H9 (cell line): ENCODE results near the gene SLC14A1. TPM values are rescaled to one million over a fixed set of nuclear protein-coding genes. Genes with fewer than 3 reads are reported as not detected.

Experiments
- DNase-seq: peaks from one replicate; pipeline ENCODE4 v3.0.0-alpha.2; 2017
- H2AFZ ChIP-seq: one replicate; pipeline ENCODE4 v1.6.1; 2013; ENCODE audit warnings: mild to moderate bottlenecking, low read length, control low read depth, moderate library complexity
- H2AK5ac ChIP-seq: 2 replicates; pipeline ENCODE4 v1.6.1; 2013; ENCODE audit warnings: low read length, control low read depth, mixed read lengths; ENCODE audit not compliant: insufficient read length
- H2BK120ac ChIP-seq: one replicate; pipeline ENCODE4 v1.6.1; 2013; ENCODE audit warnings: low read depth, mild to moderate bottlenecking, low read length, control low read depth, inconsistent platforms; ENCODE audit not compliant: poor library complexity, severe bottlenecking
- H2BK12ac ChIP-seq: 2 replicates; pipeline ENCODE4 v1.6.1; 2013; ENCODE audit warnings: low read length, control low read depth, mixed read lengths, low read depth; ENCODE audit not compliant: insufficient read length
- H2BK15ac ChIP-seq: 2 replicates; pipeline ENCODE4 v1.6.1; 2013; ENCODE audit warnings: low read depth, low read length, control low read depth
- H2BK20ac ChIP-seq: one replicate; pipeline ENCODE4 v1.6.1; 2013; ENCODE audit warnings: low read depth, mild to moderate bottlenecking, low read length, control low read depth, inconsistent platforms; ENCODE audit not compliant: poor library complexity, severe bottlenecking
- H2BK5ac ChIP-seq: 2 replicates; pipeline ENCODE4 v1.6.1; 2013; ENCODE audit warnings: low read length, control low read depth, mixed read lengths; ENCODE audit not compliant: insufficient read length
- H3K14ac ChIP-seq: 2 replicates; pipeline ENCODE4 v1.6.1; 2013; ENCODE audit warnings: low read length, control low read depth; ENCODE audit not compliant: insufficient read depth
- H3K18ac ChIP-seq: 2 replicates; pipeline ENCODE4 v1.6.1; 2013; ENCODE audit warnings: low read depth, mild to moderate bottlenecking, mixed read lengths, low read length, control low read depth; ENCODE audit not compliant: insufficient read length
- H3K23ac ChIP-seq: 2 replicates; pipeline ENCODE4 v1.6.1; 2013; ENCODE audit warnings: low read length, control low read depth, mixed read lengths, low read depth; ENCODE audit not compliant: insufficient read length
- H3K23me2 ChIP-seq: 2 replicates; pipeline ENCODE4 v1.6.1; 2013; ENCODE audit warnings: low read depth, mild to moderate bottlenecking, mixed read lengths, low read length, control low read depth; ENCODE audit not compliant: insufficient read length, poor library complexity, severe bottlenecking
- H3K27ac ChIP-seq: 2 replicates; pipeline ENCODE4 v1.5.1; 2013; ENCODE audit warnings: low read length, control low read depth, mixed read lengths, low read depth; ENCODE audit not compliant: insufficient read length
- H3K27me3 ChIP-seq: 2 replicates; pipeline ENCODE4 v1.6.1; 2013; ENCODE audit warnings: low read length, control low read depth, inconsistent platforms; ENCODE audit not compliant: insufficient read depth
- H3K4ac ChIP-seq: 2 replicates; pipeline ENCODE4 v1.6.1; 2013; ENCODE audit warnings: low read depth, mild to moderate bottlenecking, control low read depth, inconsistent platforms, low read length, moderate library complexity
- H3K4me1 ChIP-seq: 2 replicates; pipeline ENCODE4 v1.6.1; 2013; ENCODE audit warnings: low read length, control low read depth, inconsistent platforms; ENCODE audit not compliant: insufficient read depth
- H3K4me2 ChIP-seq: 2 replicates; pipeline ENCODE4 v1.6.1; 2013; ENCODE audit warnings: low read length, control low read depth, mixed read lengths; ENCODE audit not compliant: insufficient read length, insufficient read depth
- H3K56ac ChIP-seq: 2 replicates; pipeline ENCODE4 v1.6.1; 2013; ENCODE audit warnings: low read depth, mild to moderate bottlenecking, mixed read lengths, low read length, control low read depth; ENCODE audit not compliant: insufficient read length
- H3K79me1 ChIP-seq: 2 replicates; pipeline ENCODE4 v1.6.1; 2013; ENCODE audit warnings: low read depth, mild to moderate bottlenecking, moderate library complexity, low read length, control low read depth, inconsistent platforms; ENCODE audit not compliant: insufficient read depth, poor library complexity, severe bottlenecking
- H3K79me2 ChIP-seq: 2 replicates; pipeline ENCODE4 v1.6.1; 2013; ENCODE audit warnings: low read length, control low read depth, inconsistent platforms; ENCODE audit not compliant: insufficient read depth
- H3K9ac ChIP-seq: 2 replicates; pipeline ENCODE4 v1.6.1; 2013; ENCODE audit warnings: low read length, control low read depth, mixed read lengths; ENCODE audit not compliant: insufficient read length; ENCODE audit errors: extremely low read depth
- H3K9me3 ChIP-seq: one replicate; pipeline ENCODE4 v1.6.1; 2013; ENCODE audit warnings: low read depth, low read length, inconsistent platforms; ENCODE audit not compliant: control insufficient read depth
- H3T11ph ChIP-seq: one replicate; pipeline ENCODE4 v1.6.1; 2013; ENCODE audit warnings: mild to moderate bottlenecking, low read length, control low read depth, inconsistent platforms
- H4K20me1 ChIP-seq: one replicate; pipeline ENCODE4 v1.6.1; 2013; ENCODE audit not compliant: control insufficient read depth, insufficient read length, insufficient read depth
- H4K5ac ChIP-seq: 2 replicates; pipeline ENCODE4 v1.6.1; 2013; ENCODE audit warnings: low read depth, mild to moderate bottlenecking, mixed read lengths, low read length, control low read depth; ENCODE audit not compliant: insufficient read length
- H4K8ac ChIP-seq: replicated peaks from 2 replicates; pipeline ENCODE4 v1.6.1; 2013; ENCODE audit warnings: low read length, control low read depth, mixed read lengths, low read depth; ENCODE audit not compliant: insufficient read length
- H4K91ac ChIP-seq: 2 replicates; pipeline ENCODE4 v1.6.1; 2013; ENCODE audit warnings: low read depth, mild to moderate bottlenecking, moderate library complexity, mixed read lengths, low read length, control low read depth; ENCODE audit not compliant: insufficient read length
- H3K27ac Mint-ChIP-seq, 3 experiments: 2 replicates in 2 of 3; 3 replicates in 1 of 3; pipeline ENCODE4 v1.8.0; 2020 to 2021; ENCODE audit warnings: mixed read lengths in 3 of 3, mild to moderate bottlenecking in 1 of 3, moderate library complexity in 1 of 3
- H3K27me3 Mint-ChIP-seq: 2 replicates; pipeline ENCODE4 v1.8.0; 2021; ENCODE audit warnings: low read depth, mild to moderate bottlenecking, moderate library complexity, mixed read lengths
- H3K36me3 Mint-ChIP-seq, 3 experiments: 2 replicates in 2 of 3; 3 replicates in 1 of 3; pipeline ENCODE4 v1.8.0; 2020 to 2021; ENCODE audit warnings: low read depth in 3 of 3, mixed read lengths in 3 of 3; ENCODE audit not compliant: insufficient read depth in 1 of 3
- H3K4me1 Mint-ChIP-seq, 2 experiments: 2 replicates each; pipeline ENCODE4 v1.8.0; 2020; ENCODE audit warnings: mixed read lengths in 2 of 2
- H3K4me3 Mint-ChIP-seq, 2 experiments: 2 replicates in 1 of 2; 3 replicates in 1 of 2; pipeline ENCODE4 v1.8.0; 2020 to 2021; ENCODE audit warnings: mild to moderate bottlenecking in 2 of 2, mixed read lengths in 2 of 2, moderate library complexity in 1 of 2
- H3K9me3 Mint-ChIP-seq, 2 experiments: 2 replicates in 1 of 2; 3 replicates in 1 of 2; pipeline ENCODE4 v1.8.0; 2020; ENCODE audit warnings: mild to moderate bottlenecking in 2 of 2, mixed read lengths in 2 of 2, moderate library complexity in 1 of 2
- CTCF ChIP-seq: fragments of 200-600 bp; sonication (generic); conservative IDR thresholded peaks from 3 replicates; pipeline ENCODE4 v1.8.0; 2021; ENCODE audit warnings: antibody characterized with exemption, mild to moderate bottlenecking
- WGBS: extraction: QIAGEN DNeasy Blood & Tissue Kit; methylation state at CpG from one replicate; pipeline ENCODE4 v1.1.7; 2013; ENCODE audit warnings: missing lambda C conversion rate, low lambda C conversion rate, mixed read lengths; ENCODE audit not compliant: insufficient read length; ENCODE audit errors: extremely low coverage; 5-methylcytosine and 5-hydroxymethylcytosine counted together
- total RNA-seq: library from RNA; stranded (reverse); gene quantifications from 2 replicates; pipeline ENCODE4 v1.2.1, GENCODE V29; 2021

The SLC14A1 gene
- total RNA-seq, 1 experiment from 2014 or later: not detected

GRCh38 chr18:45688833-45689232 is 35.1 kb upstream of the SLC14A1 start:
- Histone ChIP-seq H2BK15ac (no peak overlapping the region), H2BK12ac (no peak overlapping the region), H2BK120ac (no peak overlapping the region), H3K4me1 (peaks cover 10% of the 10 kb centered on the region), H3K9me3 (no peaks in the 10 kb centered on the region), H3K56ac (no peak overlapping the region), H4K91ac (no peak overlapping the region), H2BK5ac (no peak overlapping the region), H3K27ac (no peak overlapping the region), H2AK5ac (no peak overlapping the region), H4K5ac (no peak overlapping the region), H3K27me3 (no peaks in the 10 kb centered on the region), H2BK20ac (no peak overlapping the region), H3K79me2 (no peaks in the 10 kb centered on the region), H3K4me2 (no peak overlapping the region), H3K14ac (no peak overlapping the region), H3K18ac (no peak overlapping the region), H3K4ac (no peak overlapping the region), H4K8ac (no peak overlapping the region), H3K23me2 (no peaks in the 10 kb centered on the region), H3K23ac (no peak overlapping the region), H3T11ph (no peak overlapping the region), H2AFZ (no peak overlapping the region), H3K79me1 (no peaks in the 10 kb centered on the region), H3K9ac (no peak overlapping the region), H4K20me1 (no peaks in the 10 kb centered on the region)
- no CpG with 5 or more reads among the region's 4 CpGs for WGBS
- no peak for DNase-seq
- H3K9me3 Mint-ChIP-seq: peaks cover 7 to 9% of the 10 kb centered on the region in 2 experiments
- TF ChIP-seq CTCF: no peak
- no peak overlapping the region for H3K27ac Mint-ChIP-seq
- peaks cover 27 to 35% of the 10 kb centered on the region in 2 experiments for H3K4me1 Mint-ChIP-seq
- H3K4me3 Mint-ChIP-seq: no peak overlapping the region
- no peaks in the 10 kb centered on the region for H3K27me3 Mint-ChIP-seq
- peaks cover 2 to 3% (median 2%) of the 10 kb centered on the region in 3 experiments for H3K36me3 Mint-ChIP-seq
